HG03280 (cell line): Measurements from ENCODE around the gene CELA1.

Experiments used
- ATAC-seq: cut with Tn5 transposase; IDR thresholded peaks from one replicate; pipeline ENCODE4 v1.9.1; 2021; ENCODE audit warnings: mild to moderate bottlenecking, moderate library complexity; ENCODE audit not compliant: unreplicated experiment

Gene CELA1

GRCh38 chr12:51346581-51346980, at the start of gene CELA1:
Gene CELA1 (minus strand): TSS chr12:51346679. CDS start chr12:51346638, 41 bp downstream.
- no peak for ATAC-seq

GRCh38 chr12:51395283-51396230, 49.1 kb upstream of the CELA1 start:
- ATAC-seq: no peak

GRCh38 chr12:51393676-51394545, 47.4 kb upstream of the CELA1 start:
- no peak for ATAC-seq

GRCh38 chr12:51392556-51393237, 46.2 kb upstream of the CELA1 start:
- peak; percentile 45 for ATAC-seq

GRCh38 chr12:51391283-51392123, 45.0 kb upstream of the CELA1 start, which contains the start of gene GALNT6:
Gene GALNT6 (minus strand): TSS chr12:51391406. CDS start chr12:51379781, 11,625 bp downstream.
- ATAC-seq: peak; percentile 44

- peak; percentile 12 for ATAC-seq
These were observed 44.4 kb upstream of the CELA1 start for GRCh38 chr12:51390891-51391282.

- ATAC-seq: no peak
These were observed 44.0 kb upstream of the CELA1 start for GRCh38 chr12:51390457-51390856.

- no peak for ATAC-seq
These were observed 43.0 kb upstream of the CELA1 start for GRCh38 chr12:51389302-51389999.

GRCh38 chr12:51388846-51389245, 42.4 kb upstream of the CELA1 start:
- ATAC-seq: no peak

- no peak for ATAC-seq
These were observed 41.8 kb upstream of the CELA1 start for GRCh38 chr12:51388069-51388799.

- no peak for ATAC-seq
These were observed 39.9 kb upstream of the CELA1 start for GRCh38 chr12:51386351-51386750.

GRCh38 chr12:51383269-51383905, 36.9 kb upstream of the CELA1 start:
- no peak for ATAC-seq

- ATAC-seq: no peak
These were observed 35.7 kb upstream of the CELA1 start for GRCh38 chr12:51382173-51382572.

GRCh38 chr12:51381226-51382079, 35.0 kb upstream of the CELA1 start:
- ATAC-seq: no peak

- ATAC-seq: no peak
These were observed 33.1 kb upstream of the CELA1 start for GRCh38 chr12:51379571-51379970.

- no peak for ATAC-seq
These were observed 32.3 kb upstream of the CELA1 start for GRCh38 chr12:51378749-51379148.
